ENCODE data around the gene CLIP2. TPM values are rescaled to one million over a fixed set of nuclear protein-coding genes. Genes with fewer than 3 reads are reported as not detected.

Gene CLIP2
- total RNA-seq, 1 donor from 2014 or later, result 21.9 TPM

DNA sequence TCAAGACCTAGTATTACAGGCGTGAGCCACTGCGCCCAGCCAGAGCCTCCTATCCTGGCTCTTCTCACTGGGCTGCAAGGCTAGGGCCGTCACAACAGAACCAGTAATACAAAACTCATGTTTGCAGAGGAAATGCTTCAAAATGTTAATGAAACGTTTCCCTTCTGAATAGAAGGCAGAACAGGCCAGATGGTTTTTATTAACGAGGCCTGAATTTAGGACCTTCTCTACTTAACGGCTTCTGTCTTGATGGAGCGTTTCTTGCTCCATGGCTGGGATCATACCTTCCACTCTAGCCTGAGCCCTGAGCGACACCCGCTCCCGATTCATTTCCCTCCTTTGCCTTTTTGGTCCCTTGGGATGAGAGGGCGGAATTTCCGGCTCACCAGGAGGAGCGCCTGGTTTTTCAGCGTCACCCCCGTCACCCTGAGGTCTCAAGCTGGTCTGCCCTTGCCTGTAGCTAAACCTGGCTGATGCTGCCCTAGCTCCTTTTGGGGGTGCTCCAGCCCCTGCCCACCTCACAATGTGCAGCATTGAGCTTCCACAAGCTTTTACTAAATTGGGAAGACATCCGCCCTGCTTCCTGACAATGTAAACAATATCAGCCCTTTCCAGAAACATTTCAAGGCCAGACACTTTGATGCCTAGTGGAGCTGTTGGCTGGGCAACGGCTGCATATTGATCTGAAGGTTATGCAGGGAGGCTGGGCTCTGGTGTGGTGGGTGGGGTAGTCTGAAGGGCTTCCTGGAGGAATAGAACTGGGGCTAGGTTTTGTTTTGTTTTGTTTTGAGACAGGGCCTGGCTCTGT, 5.2 kb downstream of the CLIP2 start:
- Histone ChIP-seq H3K4me3 (ENCODE audit: low read length in 3 of 3) (peak overlapping the region in 1 of 3 donors; percentile 49), H3K9ac (ENCODE audit: low read depth in 1 of 3, low read length in 3 of 3) (peak overlapping the region in 2 of 3 donors; percentile 14 to 33), H3K9me3 (ENCODE audit: control insufficient read depth in 3 of 3, low read length in 3 of 3) (no peaks in the 10 kb centered on the region), H3K27ac (ENCODE audit: low read depth, low read length) (peak overlapping the region; percentile 56), H3K27me3 (ENCODE audit: control insufficient read depth in 3 of 3, insufficient read depth in 3 of 3, low read length in 3 of 3) (no peaks in the 10 kb centered on the region), H3K4me1 (ENCODE audit: control insufficient read depth in 3 of 3, insufficient read depth in 3 of 3, low read length in 3 of 3) (peaks cover 12 to 22% (median 20%) of the 10 kb centered on the region in 3 donors), H3K36me3 (ENCODE audit: control insufficient read depth in 3 of 3, insufficient read depth in 3 of 3, low read length in 3 of 3) (no peaks in the 10 kb centered on the region)

DNA sequence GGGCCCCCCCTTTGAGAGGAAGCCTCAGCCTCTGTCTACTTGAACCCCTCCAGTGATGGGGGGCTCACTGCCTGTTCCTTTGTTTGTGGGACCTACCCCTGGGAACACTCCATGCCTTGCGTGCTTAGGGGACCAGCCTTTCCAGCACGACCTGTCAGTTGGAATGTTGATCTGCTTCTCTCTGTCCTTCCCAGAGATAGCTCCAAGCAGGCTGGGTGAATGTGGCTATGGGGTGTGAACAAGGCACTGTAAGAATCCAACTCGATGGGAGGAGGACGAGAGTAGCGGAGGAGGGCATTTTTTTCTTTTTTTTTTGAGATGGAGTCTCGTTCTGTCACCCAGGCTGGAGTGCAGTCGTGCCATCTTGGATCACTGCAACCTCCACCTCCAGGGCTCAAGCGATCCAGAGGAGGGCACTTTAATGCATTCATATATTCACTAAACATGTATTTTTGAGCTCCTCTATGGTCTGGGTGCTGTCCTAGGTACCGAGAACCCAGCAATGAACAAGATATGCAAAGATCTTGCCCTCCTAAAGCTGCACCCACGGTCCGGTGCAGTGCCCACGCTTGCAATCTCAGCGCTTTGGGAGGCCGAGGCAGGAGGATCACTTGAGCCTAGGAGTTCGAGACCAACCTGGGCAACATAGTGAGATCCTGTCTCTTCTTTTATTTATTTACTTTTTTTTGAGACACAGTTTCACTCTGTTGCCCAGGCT, 8.5 kb downstream of the CLIP2 start:
- Histone ChIP-seq H3K4me3 (ENCODE audit: low read length in 3 of 3) (no peak overlapping the region), H3K4me1 (ENCODE audit: control insufficient read depth in 3 of 3, insufficient read depth in 3 of 3, low read length in 3 of 3) (peaks cover 8 to 16% (median 9%) of the 10 kb centered on the region in 3 donors), H3K36me3 (ENCODE audit: control insufficient read depth in 3 of 3, insufficient read depth in 3 of 3, low read length in 3 of 3) (no peaks in the 10 kb centered on the region), H3K27ac (ENCODE audit: low read depth, low read length) (no peak overlapping the region), H3K9ac (ENCODE audit: low read depth in 1 of 3, low read length in 3 of 3) (no peak overlapping the region), H3K27me3 (ENCODE audit: control insufficient read depth in 3 of 3, insufficient read depth in 3 of 3, low read length in 3 of 3) (no peaks in the 10 kb centered on the region), H3K9me3 (ENCODE audit: control insufficient read depth in 3 of 3, low read length in 3 of 3) (no peaks in the 10 kb centered on the region)

DNA sequence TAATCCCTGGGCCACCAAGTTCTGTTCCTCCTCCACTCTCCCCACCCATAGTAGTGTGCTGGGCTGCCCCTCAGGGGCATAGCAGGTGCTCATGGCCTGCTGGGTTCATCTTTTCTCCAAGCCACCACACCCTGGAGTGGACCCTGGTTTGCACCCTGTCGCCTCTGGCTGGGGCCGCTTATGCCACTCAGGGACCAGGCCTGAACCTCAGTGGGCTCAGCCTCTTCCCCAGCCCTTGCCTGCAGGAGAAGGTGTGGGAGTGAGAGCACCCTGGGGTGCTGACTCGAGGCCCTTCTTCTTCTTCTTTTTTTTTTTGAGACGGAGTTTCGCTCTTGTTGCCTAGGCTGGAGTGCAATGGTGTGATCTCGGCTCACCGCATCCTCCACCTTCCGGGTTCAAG, 10.2 kb downstream of the CLIP2 start:
- no peak overlapping the region for H3K27ac ChIP-seq (ENCODE audit: low read depth, low read length)
- H3K4me1 ChIP-seq (ENCODE audit: control insufficient read depth in 3 of 3, insufficient read depth in 3 of 3, low read length in 3 of 3), result peaks cover 3 to 11% (median 4%) of the 10 kb centered on the region in 3 donors
- no peaks in the 10 kb centered on the region for H3K36me3 ChIP-seq (ENCODE audit: control insufficient read depth in 3 of 3, insufficient read depth in 3 of 3, low read length in 3 of 3)
- no peak overlapping the region for H3K4me3 ChIP-seq (ENCODE audit: low read length in 3 of 3)
- no peaks in the 10 kb centered on the region for H3K9me3 ChIP-seq (ENCODE audit: control insufficient read depth in 3 of 3, low read length in 3 of 3)
- no peaks in the 10 kb centered on the region for H3K27me3 ChIP-seq (ENCODE audit: control insufficient read depth in 3 of 3, insufficient read depth in 3 of 3, low read length in 3 of 3)
- H3K9ac ChIP-seq (ENCODE audit: low read depth in 1 of 3, low read length in 3 of 3), result no peak overlapping the region

DNA sequence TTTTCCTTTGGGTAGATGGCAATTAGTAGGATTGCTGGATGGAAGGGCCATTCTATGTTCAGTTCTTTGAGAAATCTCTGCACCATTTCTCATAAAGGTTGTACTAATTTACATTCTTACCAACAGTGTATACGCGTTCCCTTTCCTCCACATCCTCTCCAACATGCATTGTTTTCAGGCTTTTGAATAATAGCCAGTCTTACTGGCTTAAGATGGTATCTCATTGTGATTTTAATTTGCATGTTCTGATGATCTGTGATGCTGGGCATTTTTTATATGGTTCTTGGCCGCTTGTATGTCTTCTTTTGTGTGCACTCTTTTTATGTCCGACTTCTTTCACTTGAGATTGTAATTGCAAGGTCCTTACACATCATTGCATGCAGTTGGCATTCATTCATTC, 11.7 kb downstream of the CLIP2 start:
- H3K36me3 ChIP-seq (ENCODE audit: control insufficient read depth in 3 of 3, insufficient read depth in 3 of 3, low read length in 3 of 3), result no peaks in the 10 kb centered on the region
- peaks cover 0 to 3% (median 1%) of the 10 kb centered on the region in 3 donors for H3K4me1 ChIP-seq (ENCODE audit: control insufficient read depth in 3 of 3, insufficient read depth in 3 of 3, low read length in 3 of 3)

DNA sequence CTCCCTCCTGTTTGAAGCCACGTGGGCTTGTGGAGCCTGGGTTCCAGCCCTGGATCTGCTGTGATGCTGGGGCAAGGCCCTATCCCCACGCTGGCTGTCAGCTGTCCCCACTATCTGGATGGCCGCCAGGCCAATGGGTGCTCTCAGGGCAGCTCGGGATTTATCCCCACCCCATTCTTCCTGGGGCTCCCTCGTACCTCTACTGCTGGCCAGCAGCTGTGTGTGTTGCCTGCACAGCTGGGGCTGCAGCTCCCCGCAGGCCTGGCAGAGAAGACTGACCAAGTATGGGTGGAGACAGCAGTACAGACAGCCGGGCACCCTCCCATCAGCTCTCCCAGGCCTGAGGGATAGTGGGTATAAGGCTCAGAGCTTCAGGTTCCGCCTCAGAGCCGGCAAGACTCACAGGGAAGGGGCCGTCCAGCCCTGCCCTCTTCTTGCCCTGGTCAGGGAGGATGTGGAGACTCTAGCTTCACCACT, 13.6 kb downstream of the CLIP2 start:
- no peaks in the 10 kb centered on the region for H3K9me3 ChIP-seq (ENCODE audit: control insufficient read depth in 3 of 3, low read length in 3 of 3)
- peaks cover 0 to 13% (median 4%) of the 10 kb centered on the region in 3 donors for H3K27me3 ChIP-seq (ENCODE audit: control insufficient read depth in 3 of 3, insufficient read depth in 3 of 3, low read length in 3 of 3)
- H3K36me3 ChIP-seq (ENCODE audit: control insufficient read depth in 3 of 3, insufficient read depth in 3 of 3, low read length in 3 of 3), result no peaks in the 10 kb centered on the region
- H3K9ac ChIP-seq (ENCODE audit: low read depth in 1 of 3, low read length in 3 of 3), result no peak overlapping the region
- peaks cover 13 to 16% (median 16%) of the 10 kb centered on the region in 3 donors for H3K4me1 ChIP-seq (ENCODE audit: control insufficient read depth in 3 of 3, insufficient read depth in 3 of 3, low read length in 3 of 3)
- H3K4me3 ChIP-seq (ENCODE audit: low read length in 3 of 3), result no peak overlapping the region
- no peak overlapping the region for H3K27ac ChIP-seq (ENCODE audit: low read depth, low read length)

More for the DNA sequence above, 11.7 kb downstream of the CLIP2 start:
- Histone ChIP-seq H3K9ac (ENCODE audit: low read depth in 1 of 3, low read length in 3 of 3) (no peak overlapping the region), H3K27ac (ENCODE audit: low read depth, low read length) (no peak overlapping the region), H3K27me3 (ENCODE audit: control insufficient read depth in 3 of 3, insufficient read depth in 3 of 3, low read length in 3 of 3) (no peaks in the 10 kb centered on the region), H3K9me3 (ENCODE audit: control insufficient read depth in 3 of 3, low read length in 3 of 3) (no peaks in the 10 kb centered on the region), H3K4me3 (ENCODE audit: low read length in 3 of 3) (no peak overlapping the region)

DNA sequence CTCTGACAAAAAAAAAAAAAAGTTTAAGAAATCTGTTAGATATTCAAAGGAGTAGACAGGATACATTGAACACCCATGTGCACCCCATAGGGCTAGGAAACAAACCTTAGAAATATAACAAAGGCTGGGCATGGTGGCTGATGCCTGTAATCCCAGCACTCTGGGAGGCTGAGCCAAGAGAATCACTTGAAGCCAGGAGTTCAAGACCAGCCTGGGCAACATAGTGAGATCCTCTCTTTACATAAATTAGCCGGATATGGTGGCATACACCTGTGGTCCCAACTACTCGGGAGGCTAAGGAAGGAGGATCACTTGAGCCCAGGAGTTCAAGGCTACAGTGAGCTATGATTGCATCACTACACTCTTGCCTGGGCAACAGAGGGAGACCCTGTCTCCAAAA, 15.3 kb downstream of the CLIP2 start:
- H3K36me3 ChIP-seq (ENCODE audit: control insufficient read depth in 3 of 3, insufficient read depth in 3 of 3, low read length in 3 of 3), result no peaks in the 10 kb centered on the region
- peaks cover 13 to 16% (median 16%) of the 10 kb centered on the region in 3 donors for H3K4me1 ChIP-seq (ENCODE audit: control insufficient read depth in 3 of 3, insufficient read depth in 3 of 3, low read length in 3 of 3)
- H3K9me3 ChIP-seq (ENCODE audit: control insufficient read depth in 3 of 3, low read length in 3 of 3), result no peaks in the 10 kb centered on the region
- H3K4me3 ChIP-seq (ENCODE audit: low read length in 3 of 3), result no peak overlapping the region
- H3K9ac ChIP-seq (ENCODE audit: low read depth in 1 of 3, low read length in 3 of 3), result no peak overlapping the region
- H3K27me3 ChIP-seq (ENCODE audit: control insufficient read depth in 3 of 3, insufficient read depth in 3 of 3, low read length in 3 of 3), result peaks cover 0 to 13% (median 4%) of the 10 kb centered on the region in 3 donors
- no peak overlapping the region for H3K27ac ChIP-seq (ENCODE audit: low read depth, low read length)

DNA sequence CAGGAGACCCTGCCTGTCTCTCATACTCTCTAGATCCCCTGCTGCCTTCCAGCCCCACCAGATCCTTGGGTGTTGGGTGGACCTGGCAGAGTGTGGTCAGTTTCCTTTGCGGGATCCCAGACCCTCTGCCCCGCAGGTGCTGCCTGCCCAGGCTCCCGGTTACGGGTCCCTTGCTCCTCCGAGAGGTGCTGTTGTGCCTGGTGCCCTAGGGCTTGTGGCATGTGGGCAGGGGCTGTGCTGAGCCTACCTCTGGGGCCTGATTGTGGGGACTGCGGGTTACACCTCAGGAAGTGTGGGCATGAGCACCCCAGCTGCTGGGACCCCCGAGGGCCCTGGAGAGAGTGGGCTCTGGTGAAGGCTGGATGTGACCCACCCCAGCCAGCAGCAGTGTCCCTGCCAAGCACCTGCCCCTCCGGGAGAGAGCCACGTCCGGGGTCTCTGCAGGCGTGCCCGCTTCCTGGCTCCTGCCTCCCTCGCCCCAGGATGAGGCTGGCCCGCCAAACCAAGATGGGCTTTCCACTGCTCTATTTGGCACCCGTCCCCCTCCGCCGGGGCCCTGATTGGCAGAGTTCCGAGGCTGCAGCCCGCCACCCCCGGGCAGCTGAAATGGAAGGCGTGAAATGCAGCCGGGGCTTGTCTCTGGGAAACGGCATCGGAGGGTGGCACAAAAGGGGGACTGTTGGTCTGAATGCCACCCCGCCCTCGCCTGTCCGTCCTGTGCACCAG, 17.0 kb downstream of the CLIP2 start:
- Histone ChIP-seq H3K36me3 (ENCODE audit: control insufficient read depth in 3 of 3, insufficient read depth in 3 of 3, low read length in 3 of 3) (no peaks in the 10 kb centered on the region), H3K27me3 (ENCODE audit: control insufficient read depth in 3 of 3, insufficient read depth in 3 of 3, low read length in 3 of 3) (peaks cover 0 to 13% (median 4%) of the 10 kb centered on the region in 3 donors), H3K9me3 (ENCODE audit: control insufficient read depth in 3 of 3, low read length in 3 of 3) (no peaks in the 10 kb centered on the region), H3K4me1 (ENCODE audit: control insufficient read depth in 3 of 3, insufficient read depth in 3 of 3, low read length in 3 of 3) (peaks cover 13 to 16% (median 16%) of the 10 kb centered on the region in 3 donors), H3K27ac (ENCODE audit: low read depth, low read length) (no peak overlapping the region), H3K4me3 (ENCODE audit: low read length in 3 of 3) (no peak overlapping the region), H3K9ac (ENCODE audit: low read depth in 1 of 3, low read length in 3 of 3) (no peak overlapping the region)

DNA sequence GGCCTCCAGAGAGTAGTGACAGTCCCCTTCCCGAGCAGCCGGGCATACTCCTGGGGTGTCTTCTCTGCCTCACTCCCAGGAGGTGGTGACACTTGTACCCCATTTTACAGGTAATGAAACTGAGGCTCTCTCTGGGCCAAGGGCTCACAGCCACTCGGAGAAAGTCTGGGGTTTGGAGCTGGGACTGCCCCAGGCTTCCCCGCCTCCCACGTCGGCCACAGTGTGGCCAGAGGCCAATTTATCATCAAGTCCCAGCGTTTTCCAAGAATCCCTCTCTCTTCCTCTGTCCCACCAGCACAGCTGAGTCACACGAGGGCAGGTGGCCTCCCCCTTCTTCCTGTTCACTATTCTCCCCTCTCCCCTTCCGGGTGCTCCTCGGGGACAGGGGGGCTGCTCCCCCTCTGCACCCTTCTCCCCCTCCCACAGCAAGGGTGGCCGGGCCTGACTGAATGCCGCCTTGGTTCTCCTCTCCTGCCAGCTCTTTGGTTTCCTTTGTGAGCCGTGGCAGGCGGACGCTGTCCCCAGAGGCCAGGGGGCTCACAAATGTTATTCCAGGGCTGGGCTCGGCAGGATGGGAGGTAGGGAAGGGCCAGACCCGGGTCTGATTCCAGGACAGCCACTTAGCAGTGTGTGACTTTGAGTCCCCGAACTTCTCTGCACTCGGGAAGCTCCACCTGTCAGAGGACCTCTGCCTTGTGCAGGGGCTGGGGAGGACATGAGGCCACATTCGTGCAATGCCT, 17.7 kb downstream of the CLIP2 start:
- H3K9me3 ChIP-seq (ENCODE audit: control insufficient read depth in 3 of 3, low read length in 3 of 3), result no peaks in the 10 kb centered on the region
- H3K27me3 ChIP-seq (ENCODE audit: control insufficient read depth in 3 of 3, insufficient read depth in 3 of 3, low read length in 3 of 3), result peaks cover 0 to 13% (median 4%) of the 10 kb centered on the region in 3 donors
- peaks cover 13 to 16% (median 16%) of the 10 kb centered on the region in 3 donors for H3K4me1 ChIP-seq (ENCODE audit: control insufficient read depth in 3 of 3, insufficient read depth in 3 of 3, low read length in 3 of 3)
- H3K9ac ChIP-seq (ENCODE audit: low read depth in 1 of 3, low read length in 3 of 3), result peak overlapping the region; percentile 16 to 32 (median 20)
- no peaks in the 10 kb centered on the region for H3K36me3 ChIP-seq (ENCODE audit: control insufficient read depth in 3 of 3, insufficient read depth in 3 of 3, low read length in 3 of 3)
- no peak overlapping the region for H3K27ac ChIP-seq (ENCODE audit: low read depth, low read length)
- peak overlapping the region in 2 of 3 donors; percentile 27 to 35 for H3K4me3 ChIP-seq (ENCODE audit: low read length in 3 of 3)

All from skeletal muscle tissue (tissue), 4 donors.